Gastrocnemius medialis (tissue), 4 donors: Measurements from ENCODE around the gene RAB7A. TPM values are rescaled to one million over a fixed set of nuclear protein-coding genes. Genes with fewer than 3 reads are reported as not detected.

Experiments used
- ATAC-seq, 2 donors: fragments of 150-250 bp; one replicate each; pipeline ENCODE4 v1.9.1; 2016
- DNase-seq, 2 donors: peaks; one replicate each; pipeline ENCODE4 v3.0.0-alpha.2; 2019
- H3K27ac ChIP-seq, 4 donors: fragments of 200-600 bp; sonication (generic); 1 replicate in 1 of 4; 2 replicates in 3 of 4; pipeline ENCODE4 v1.5.1; 2016 to 2018; ENCODE audit warnings: mild to moderate bottlenecking in 2 of 4, moderate library complexity in 1 of 4
- H3K27me3 ChIP-seq, 3 donors: fragments of 200-600 bp; sonication (generic) in 2 of 3; 1 replicate in 1 of 3; 2 replicates in 2 of 3; pipeline versions ENCODE4 v1.5.1 to v1.6.0; 2016 to 2019; ENCODE audit warnings: mild to moderate bottlenecking in 1 of 3, moderate library complexity in 1 of 3
- H3K36me3 ChIP-seq, 2 donors: fragments of 200-600 bp; sonication (generic) in 1 of 2; one replicate each; pipeline ENCODE4 v1.5.1; 2017 to 2018
- H3K4me1 ChIP-seq, 2 donors: fragments of 200-600 bp; sonication (generic) in 1 of 2; one replicate each; pipeline ENCODE4 v1.5.1; 2016 to 2017; ENCODE audit warnings: mild to moderate bottlenecking in 2 of 2
- H3K4me3 ChIP-seq, 4 donors: fragments of 200-600 bp; sonication (generic) in 3 of 4; 1 replicate in 1 of 4; 2 replicates in 3 of 4; pipeline ENCODE4 v1.5.1; 2016 to 2019; ENCODE audit warnings: mild to moderate bottlenecking in 2 of 4
- H3K9me3 ChIP-seq, 3 donors: fragments of 200-600 bp; sonication (generic) in 2 of 3; 1 replicate in 1 of 3; 2 replicates in 2 of 3; pipeline ENCODE4 v1.5.1; 2016 to 2019
- CTCF ChIP-seq, 5 experiments: fragments of 450-650 bp in 3 of 5; fragments of 200-600 bp in 2 of 5; sonication (generic) in 2 of 5; IDR thresholded peaks in 4 of 5; conservative IDR thresholded peaks in 1 of 5; 1 replicate in 4 of 5; 2 replicates in 1 of 5; pipeline ENCODE4 v1.5.1; 2016 to 2019; ENCODE audit warnings: antibody characterized with exemption in 5 of 5, mild to moderate bottlenecking in 3 of 5, moderate library complexity in 3 of 5
- POLR2A ChIP-seq, 2 donors: fragments of 450-650 bp; IDR thresholded peaks; one replicate each; pipeline ENCODE4 v1.6.1; 2017; ENCODE audit warnings: antibody characterized with exemption in 2 of 2, mild to moderate bottlenecking in 2 of 2, moderate library complexity in 2 of 2
- in situ Hi-C, 4 donors: fragments of 200-750 bp; cut with MboI; loops; one replicate each; pipeline versions ENCODE4 v1.15.0 to v1.8.0; 2017; ENCODE audit warnings: low sequenced_read_pairs in 4 of 4
- intact Hi-C: fragments of 100-400 bp; cut with DNase I; formaldehyde crosslinking; loops from one replicate; pipeline ENCODE4 v1.15.1; 2023; ENCODE audit warnings: low total_unique reads
- total RNA-seq, 4 donors: library from RNA; depleted of rRNA; stranded (reverse); fragments of >200 nt; gene quantifications; one replicate each; pipeline versions ENCODE4 v1.1.0 to v1.2.3, GENCODE V29; 2016

Gene RAB7A
- total RNA-seq, 4 donors from 2014 or later: 102 to 190 (median 149) TPM

GRCh38 chr3:128734523-128735189, 8.7 kb downstream of the RAB7A start:
- no peak for ATAC-seq
- Histone ChIP-seq H3K4me1 (peaks cover 74 to 83% of the 10 kb centered on the region in 2 donors), H3K36me3 (no peaks in the 10 kb centered on the region), H3K9me3 (no peaks in the 10 kb centered on the region), H3K27me3 (no peaks in the 10 kb centered on the region), H3K4me3 (no peak overlapping the region), H3K27ac (peak overlapping the region; percentile 45 to 99 (median 98))
- in situ Hi-C loops: no loop called here
- intact Hi-C loops: no loop called here
- TF ChIP-seq CTCF (IDR thresholded peaks at IDR 0.05 in 4 of 5, conservative IDR thresholded peaks at IDR 0.05 in 1 of 5): no peak
- no peak for TF ChIP-seq POLR2A (IDR thresholded peaks at IDR 0.05)
- no peak for DNase-seq

DNA sequence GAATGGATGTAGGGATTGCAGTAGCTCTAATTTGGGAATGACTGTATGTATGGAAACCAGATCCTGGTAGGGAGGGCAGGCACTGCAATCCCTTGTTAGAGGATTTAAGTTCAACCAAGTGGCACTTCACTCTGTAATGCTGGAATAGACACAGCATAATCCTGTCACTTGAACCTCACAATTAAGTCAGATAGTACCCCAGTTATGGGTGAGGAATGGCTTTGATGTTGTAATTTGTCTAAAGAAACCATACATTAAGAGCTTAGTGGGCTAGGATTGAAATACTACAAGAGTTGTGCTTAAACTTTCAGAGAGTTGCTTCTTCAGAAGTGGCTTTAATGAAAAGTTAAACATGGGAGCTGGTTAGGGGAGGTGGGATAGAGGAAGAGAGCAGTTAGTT, 9.3 kb downstream of the RAB7A start:
- Histone ChIP-seq H3K9me3 (no peaks in the 10 kb centered on the region), H3K4me3 (no peak overlapping the region), H3K27me3 (no peaks in the 10 kb centered on the region), H3K36me3 (no peaks in the 10 kb centered on the region), H3K4me1 (peaks cover 68 to 80% of the 10 kb centered on the region in 2 donors), H3K27ac (peak overlapping the region; percentile 45 to 99 (median 98))
- TF ChIP-seq CTCF (IDR thresholded peaks at IDR 0.05 in 4 of 5, conservative IDR thresholded peaks at IDR 0.05 in 1 of 5): no peak
- in situ Hi-C loops (no loop called here), intact Hi-C loops (no loop called here)
- ATAC-seq (no peak), DNase-seq (no peak)

DNA sequence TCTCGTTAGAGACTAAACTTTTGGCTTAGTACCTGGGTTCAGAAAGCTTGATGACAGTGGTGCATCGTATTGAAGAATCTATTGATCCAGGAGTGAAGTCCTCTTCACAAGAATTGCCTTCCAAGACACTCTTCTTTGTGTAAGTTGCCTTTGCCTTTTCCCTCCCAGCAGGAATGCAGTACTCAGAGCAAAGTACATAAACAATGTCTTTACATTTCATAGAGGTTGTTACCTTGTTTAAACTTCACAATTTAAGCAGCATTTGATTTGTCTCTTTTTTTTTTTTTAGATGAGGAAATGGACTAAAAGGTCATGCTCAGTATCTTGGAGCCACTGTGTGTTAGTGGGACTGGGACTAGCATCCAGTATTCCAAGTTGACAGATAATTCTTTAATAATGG, 9.9 kb downstream of the RAB7A start:
- intact Hi-C loops: no loop called here

DNA sequence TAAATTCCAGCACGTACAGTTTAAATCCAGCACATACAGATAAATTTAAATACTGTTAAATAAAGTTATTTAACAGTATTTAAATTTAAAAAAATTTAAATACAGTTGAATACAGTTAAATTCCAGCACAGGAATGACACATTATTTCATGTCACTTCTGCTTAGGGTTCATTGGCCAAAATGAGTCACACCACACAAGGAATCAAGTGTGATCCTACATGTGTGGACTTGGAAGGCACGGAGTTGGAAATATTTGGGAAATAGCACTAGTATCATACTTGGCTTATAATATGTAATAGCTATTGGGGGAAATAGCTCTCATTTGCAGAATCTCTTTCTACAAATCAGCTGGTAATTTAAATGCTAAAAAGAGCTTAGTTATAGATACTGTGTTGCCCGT, 10.6 kb downstream of the RAB7A start:
- DNase-seq (no peak), ATAC-seq (no peak)
- peaks cover 55 to 76% of the 10 kb centered on the region in 2 donors for H3K4me1 ChIP-seq
- in situ Hi-C loops (no loop called here), intact Hi-C loops (no loop called here)
- no peaks in the 10 kb centered on the region for H3K36me3 ChIP-seq
- TF ChIP-seq POLR2A (IDR thresholded peaks at IDR 0.05) (no peak), CTCF (IDR thresholded peaks at IDR 0.05 in 4 of 5, conservative IDR thresholded peaks at IDR 0.05 in 1 of 5) (no peak)
- no peaks in the 10 kb centered on the region for H3K9me3 ChIP-seq
- peak overlapping the region; percentile 7 to 99 (median 54) for H3K27ac ChIP-seq
- H3K27me3 ChIP-seq: no peaks in the 10 kb centered on the region
- H3K4me3 ChIP-seq: no peak overlapping the region

More for the DNA sequence above, 9.9 kb downstream of the RAB7A start:
- TF ChIP-seq POLR2A (IDR thresholded peaks at IDR 0.05) (no peak), CTCF (IDR thresholded peaks at IDR 0.05 in 4 of 5, conservative IDR thresholded peaks at IDR 0.05 in 1 of 5) (no peak)
- no peak overlapping the region for H3K4me3 ChIP-seq
- H3K4me1 ChIP-seq: peaks cover 62 to 76% of the 10 kb centered on the region in 2 donors
- no peaks in the 10 kb centered on the region for H3K9me3 ChIP-seq
- H3K36me3 ChIP-seq: no peaks in the 10 kb centered on the region
- H3K27ac ChIP-seq: peak overlapping the region; percentile 45 to 99 (median 98)
- in situ Hi-C loops: no loop called here
- ATAC-seq (no peak), DNase-seq (no peak)
- H3K27me3 ChIP-seq: no peaks in the 10 kb centered on the region
